HG02884 (cell line): Measurements from ENCODE around the gene ABCD2.
"Not testable (repeated sequence)": the region's sequence is repeated elsewhere in the genome, so short reads cannot be mapped to it uniquely, and the experiment has no call there.

ENCODE experiments used
- ATAC-seq: cut with Tn5 transposase; IDR thresholded peaks from one replicate; pipeline ENCODE4 v1.9.1; 2021; ENCODE audit warnings: mild to moderate bottlenecking, moderate library complexity; ENCODE audit not compliant: unreplicated experiment

The ABCD2 gene

DNA sequence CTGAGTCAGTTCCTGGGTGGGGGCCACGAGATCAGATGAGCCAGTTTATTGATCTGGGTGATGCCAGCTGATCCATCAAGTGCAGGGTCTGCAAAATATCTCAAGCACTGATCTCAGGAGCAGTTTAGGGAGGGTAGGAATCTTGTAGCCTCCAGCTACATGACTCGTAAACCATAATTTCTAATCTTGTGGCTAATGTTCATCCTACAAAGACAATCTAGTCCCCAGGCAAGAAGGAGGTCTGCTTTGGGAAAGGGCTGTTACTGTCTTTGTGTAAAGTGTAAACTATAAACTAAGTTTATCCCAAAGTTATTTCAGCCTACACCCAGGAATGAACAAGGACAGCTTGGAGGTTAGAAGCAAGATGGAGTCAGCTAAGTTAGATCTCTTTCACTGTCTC lies 75.4 kb downstream of the ABCD2 start:
- ATAC-seq: not testable (repeated sequence)

DNA sequence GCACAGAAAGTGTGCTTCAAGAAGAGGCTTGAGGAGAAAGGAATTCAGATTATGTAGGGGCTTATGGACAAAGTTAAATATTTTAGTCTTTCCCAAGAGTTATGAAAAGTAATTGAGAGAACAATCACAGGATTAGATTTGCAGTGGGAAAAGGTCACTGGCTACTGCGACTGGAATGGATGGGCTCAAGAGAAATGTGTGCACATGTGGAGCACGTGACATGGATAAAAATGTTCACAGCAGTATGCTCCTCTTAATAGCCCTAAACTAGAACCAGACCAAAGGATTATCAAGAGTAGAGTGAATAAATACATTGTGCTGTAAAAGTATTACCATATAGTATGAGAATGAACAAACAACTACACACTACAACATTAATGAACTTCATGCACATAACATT lies 78.1 kb downstream of the ABCD2 start:
- ATAC-seq: no peak

DNA sequence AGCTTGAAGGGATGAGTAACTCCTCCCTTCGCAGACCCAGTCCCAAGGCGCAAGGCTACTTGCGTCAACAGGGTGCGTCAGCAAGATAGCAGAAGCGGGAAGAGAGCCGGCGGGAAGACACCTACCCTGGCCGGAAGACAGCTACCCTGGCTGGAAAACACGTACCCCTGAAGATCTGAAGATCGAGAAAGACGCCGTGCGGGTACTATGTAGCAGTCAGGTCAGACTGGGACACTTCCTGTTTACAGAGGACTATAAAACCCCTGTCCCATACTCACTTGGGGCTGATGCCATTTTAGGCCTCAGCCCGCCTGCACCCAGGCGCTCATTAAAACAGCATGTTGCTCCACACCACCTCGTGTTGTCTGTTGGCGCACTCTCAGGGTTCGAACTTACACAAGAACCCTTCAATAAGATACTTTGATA lies 80.9 kb downstream of the ABCD2 start:
- no peak for ATAC-seq

DNA sequence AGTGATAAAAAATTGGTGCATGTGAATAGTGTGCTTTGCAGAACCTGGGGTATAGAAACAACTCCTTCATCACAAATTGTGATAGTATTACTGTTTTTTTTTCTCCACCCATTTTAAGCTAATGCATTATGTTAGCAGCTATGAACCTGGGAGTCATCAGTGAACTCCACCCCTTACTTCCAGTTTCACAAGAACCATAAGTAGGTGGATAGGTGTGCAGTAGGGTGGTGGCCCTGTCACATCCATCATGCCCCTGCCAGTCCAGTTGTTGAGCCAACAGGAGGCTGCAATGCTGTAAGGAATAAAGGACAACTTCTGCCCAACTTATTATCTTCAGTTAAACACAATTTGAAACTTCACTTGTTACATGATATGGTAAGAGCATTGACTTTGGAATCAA lies 85.7 kb downstream of the ABCD2 start:
- ATAC-seq: no peak

DNA sequence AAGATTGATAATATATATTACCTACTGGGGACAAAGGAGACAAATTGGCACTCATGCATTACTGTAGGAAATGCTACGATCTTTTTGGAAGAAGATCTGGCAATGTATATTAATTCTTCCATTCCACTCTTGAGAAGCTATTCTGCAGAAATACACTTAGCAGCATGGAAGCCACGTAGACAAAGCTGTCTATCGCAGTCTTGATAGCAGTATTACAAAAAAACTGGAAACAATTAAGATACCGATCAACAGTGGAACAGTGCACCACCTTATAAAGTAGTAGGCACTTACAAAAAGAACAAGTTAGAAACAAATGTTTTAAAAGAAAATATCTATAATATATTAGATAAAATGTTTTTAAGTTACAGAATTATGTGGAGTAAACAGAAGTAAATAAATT lies 87.2 kb downstream of the ABCD2 start:
- ATAC-seq: no peak

DNA sequence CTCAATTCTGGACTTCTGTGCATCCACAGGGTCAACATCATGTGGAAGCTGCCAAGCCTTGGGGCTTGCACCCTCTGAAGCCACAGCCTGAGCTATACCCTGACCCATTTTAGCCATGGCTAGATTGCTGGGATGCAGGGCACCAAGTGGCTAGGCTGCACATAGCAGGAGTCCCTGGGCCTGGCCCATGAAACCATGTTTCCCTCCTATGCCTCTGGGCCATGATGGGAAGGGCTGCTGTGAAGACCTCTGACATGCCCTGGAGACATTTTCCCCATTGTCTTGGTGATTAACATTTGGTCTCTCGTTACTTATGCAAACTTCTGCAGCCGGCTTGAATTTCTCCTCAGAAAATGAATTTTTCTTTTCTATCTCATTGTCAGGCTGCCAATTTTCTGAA lies 92.6 kb downstream of the ABCD2 start:
- ATAC-seq: no peak

DNA sequence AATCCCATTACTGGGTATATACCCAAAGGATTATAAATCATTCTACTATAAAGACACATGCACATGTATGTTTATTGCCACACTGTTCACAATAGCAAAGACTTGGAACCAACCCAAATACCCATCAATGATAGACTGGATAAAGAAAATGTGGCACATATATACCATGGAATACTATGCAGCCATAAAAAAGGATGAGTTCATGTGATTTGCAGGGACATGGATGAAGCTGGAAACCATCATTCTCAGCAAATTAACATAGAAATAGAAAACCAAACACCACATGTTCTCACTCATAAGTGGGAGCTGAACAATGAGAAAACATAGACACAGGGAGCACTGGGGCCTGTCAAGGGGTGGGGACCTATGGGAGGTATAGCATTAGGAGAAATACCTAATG lies 97.4 kb downstream of the ABCD2 start:
- ATAC-seq: not testable (repeated sequence)

DNA sequence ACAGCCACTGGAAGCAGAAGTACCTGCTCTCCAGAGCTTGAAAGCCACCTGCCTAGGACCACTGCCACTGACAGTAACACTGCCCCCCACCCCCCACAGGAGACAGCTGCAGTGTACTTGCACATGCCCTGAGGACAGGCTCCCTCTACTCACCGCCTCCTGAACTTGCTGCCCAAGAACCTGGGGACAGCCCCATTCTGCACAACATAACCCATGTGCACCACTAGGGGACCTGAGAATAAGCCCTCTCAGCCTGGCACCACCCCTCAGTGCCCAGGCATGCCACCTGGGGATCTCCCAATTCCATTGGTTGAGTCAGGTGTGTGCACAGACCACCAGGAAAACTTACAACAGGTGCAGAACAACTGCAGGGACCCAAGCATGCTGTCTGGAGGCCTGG lies 109.6 kb downstream of the ABCD2 start:
- ATAC-seq: no peak

DNA sequence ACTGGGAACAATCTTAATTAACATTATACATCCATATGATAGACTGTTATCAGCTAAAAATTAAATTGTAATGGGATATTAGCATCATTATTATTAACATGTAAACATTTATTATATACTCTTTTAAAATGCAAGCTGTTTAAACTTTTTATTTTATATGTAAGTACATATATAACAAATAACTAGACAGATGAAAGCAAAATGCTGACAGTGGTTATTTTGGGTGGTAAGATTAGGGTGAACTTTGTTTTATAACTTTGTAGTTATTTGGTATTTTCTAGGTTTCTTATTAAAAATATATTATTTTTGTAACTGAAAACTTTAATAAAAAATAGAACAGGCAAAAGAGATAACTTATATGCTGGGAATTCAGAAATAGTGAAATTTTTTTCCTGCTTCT lies 114.0 kb downstream of the ABCD2 start:
- no peak for ATAC-seq

DNA sequence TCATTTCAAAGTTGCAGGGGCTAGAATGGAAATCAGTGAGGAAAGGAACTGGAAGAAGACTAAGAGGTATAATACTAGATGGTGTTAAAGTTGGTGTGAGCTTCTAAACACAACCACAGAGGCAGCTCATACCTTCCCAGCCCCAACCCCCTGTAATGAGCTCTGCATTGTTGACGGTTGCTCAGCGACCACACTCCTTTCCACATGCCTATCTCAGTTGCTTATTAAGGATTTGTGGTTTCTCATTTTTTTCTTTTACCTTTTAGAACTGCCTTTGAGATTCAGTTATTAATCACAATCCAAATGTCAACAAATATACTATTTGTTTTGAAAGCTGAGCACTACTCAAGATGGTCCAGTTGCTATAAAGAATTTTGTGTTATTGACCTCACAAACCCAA lies 114.6 kb downstream of the ABCD2 start:
- no peak for ATAC-seq

DNA sequence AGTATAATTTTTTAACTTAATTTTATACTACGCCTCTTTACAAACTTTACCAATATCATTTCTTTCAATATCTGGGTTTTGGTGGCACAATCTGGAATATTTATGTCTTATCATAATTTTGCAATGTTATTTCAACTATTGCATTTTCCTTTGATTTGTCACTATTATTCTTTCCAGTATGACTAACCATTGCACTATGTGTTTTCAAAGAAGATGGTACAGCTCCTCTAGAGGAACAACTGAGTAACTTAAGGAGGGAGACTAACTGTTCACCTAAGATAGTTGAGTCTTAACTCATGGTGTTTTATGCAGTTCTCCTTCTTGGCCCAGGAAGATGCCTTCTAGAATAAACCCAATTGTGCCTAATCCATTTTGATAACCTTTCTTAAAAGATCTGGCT lies 116.2 kb downstream of the ABCD2 start:
- no peak for ATAC-seq

DNA sequence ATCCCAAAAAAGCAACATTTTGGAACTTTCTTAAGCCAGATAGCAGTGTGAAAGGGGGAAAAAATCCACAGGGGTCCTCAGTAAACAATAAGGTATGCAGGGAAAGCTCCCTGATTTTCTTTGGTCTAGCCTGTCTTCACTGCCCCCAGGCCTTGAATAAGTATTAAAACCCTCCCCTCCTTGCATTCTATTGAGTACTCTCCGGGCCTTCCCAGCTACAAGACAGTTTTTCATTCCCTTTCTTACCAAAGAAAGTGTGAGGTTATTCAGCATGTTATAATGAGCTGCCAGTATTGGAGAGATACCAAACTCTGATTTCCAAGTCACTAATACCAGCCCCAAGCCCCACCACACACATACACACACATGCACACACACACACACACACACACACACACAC lies 116.9 kb downstream of the ABCD2 start:
- ATAC-seq: no peak
